ENCODE measurements around the gene UBE2O.
A peak's percentile ranks its signal among the peaks of the same experiment; 100 is the strongest.

UBE2O gene

GRCh38 chr17:76446449-76447231 lies 6.3 kb downstream of the UBE2O start:
- Histone ChIP-seq H3K36me3 (ENCODE audit: control insufficient read depth, low read length) (peaks cover 13% of the 10 kb centered on the region; the same call in 1 of the 2 replicates), H3F3A (ENCODE audit: control insufficient read depth, insufficient read depth) (peaks cover 11% of the 10 kb centered on the region; the same call in 1 of the 2 replicates), H3K9me2 (replicated peaks; ENCODE audit: control insufficient read depth, low read length) (no peaks in the 10 kb centered on the region), H3K4me1 (ENCODE audit: control insufficient read depth, low read length) (peaks cover 94% of the 10 kb centered on the region), H4K20me1 (ENCODE audit: control insufficient read depth, insufficient read depth, low read depth, low read length) (peaks cover 54% of the 10 kb centered on the region), H3K4me2 (ENCODE audit: low read length) (peak overlapping the region; percentile 67), H3K4me3 (ENCODE audit: low read length) (peak overlapping the region; percentile 23; the same call in 1 of the 2 replicates), H3K9me3 (ENCODE audit: control insufficient read depth, insufficient read depth, low read length) (no peaks in the 10 kb centered on the region), H3K27me3 (ENCODE audit: control insufficient read depth, low read length) (no peaks in the 10 kb centered on the region), H3K27ac (ENCODE audit: low read depth, low read length) (no peak overlapping the region), H3K79me2 (ENCODE audit: control insufficient read depth, low read length) (peaks cover 100% of the 10 kb centered on the region)
- TF ChIP-seq CTCF (IDR thresholded peaks at IDR 0.05; ENCODE audit: low read depth, low read length, poor library complexity, severe bottlenecking) (no peak), EZH2phosphoT487 (IDR thresholded peaks at IDR 0.05; ENCODE audit: borderline replicate concordance, low read length) (no peak)

- peaks cover 94% of the 10 kb centered on the region for H3K4me1 ChIP-seq (ENCODE audit: control insufficient read depth, low read length)
- H3K27me3 ChIP-seq (ENCODE audit: control insufficient read depth, low read length) = no peaks in the 10 kb centered on the region
- peak overlapping the region; percentile 52 for H3K4me3 ChIP-seq (ENCODE audit: low read length)
- peaks cover 9% of the 10 kb centered on the region; the same call in 1 of the 2 replicates for H3K36me3 ChIP-seq (ENCODE audit: control insufficient read depth, low read length)
- H4K20me1 ChIP-seq (ENCODE audit: control insufficient read depth, insufficient read depth, low read depth, low read length) = peaks cover 54% of the 10 kb centered on the region
- no peak for TF ChIP-seq EZH2phosphoT487 (IDR thresholded peaks at IDR 0.05; ENCODE audit: borderline replicate concordance, low read length)
- no peak for TF ChIP-seq CTCF (IDR thresholded peaks at IDR 0.05; ENCODE audit: low read depth, low read length, poor library complexity, severe bottlenecking)
- H3F3A ChIP-seq (ENCODE audit: control insufficient read depth, insufficient read depth) = peaks cover 9% of the 10 kb centered on the region; the same call in 1 of the 2 replicates
- H3K9me2 ChIP-seq (replicated peaks; ENCODE audit: control insufficient read depth, low read length) = no peaks in the 10 kb centered on the region
- H3K79me2 ChIP-seq (ENCODE audit: control insufficient read depth, low read length) = peaks cover 100% of the 10 kb centered on the region
- H3K4me2 ChIP-seq (ENCODE audit: low read length) = peak overlapping the region; percentile 67
- H3K9me3 ChIP-seq (ENCODE audit: control insufficient read depth, insufficient read depth, low read length) = no peaks in the 10 kb centered on the region
- H3K27ac ChIP-seq (ENCODE audit: low read depth, low read length) = peak overlapping the region; percentile 22; the same call in 1 of the 2 replicates
Observed at GRCh38 chr17:76445697-76446448, 7.1 kb downstream of the UBE2O start.

- no peaks in the 10 kb centered on the region for H3K9me2 ChIP-seq (replicated peaks; ENCODE audit: control insufficient read depth, low read length)
- H3K4me1 ChIP-seq (ENCODE audit: control insufficient read depth, low read length) = peaks cover 96% of the 10 kb centered on the region
- peak overlapping the region; percentile 67 for H3K4me2 ChIP-seq (ENCODE audit: low read length)
- H3K79me2 ChIP-seq (ENCODE audit: control insufficient read depth, low read length) = peaks cover 100% of the 10 kb centered on the region
- no peaks in the 10 kb centered on the region for H3K27me3 ChIP-seq (ENCODE audit: control insufficient read depth, low read length)
- peak overlapping the region; percentile 22 for H3K27ac ChIP-seq (ENCODE audit: low read depth, low read length)
- H3K4me3 ChIP-seq (ENCODE audit: low read length) = peak overlapping the region; percentile 52
- H3K36me3 ChIP-seq (ENCODE audit: control insufficient read depth, low read length) = peaks cover 9% of the 10 kb centered on the region; the same call in 1 of the 2 replicates
- peaks cover 9% of the 10 kb centered on the region; the same call in 1 of the 2 replicates for H3F3A ChIP-seq (ENCODE audit: control insufficient read depth, insufficient read depth)
- TF ChIP-seq EZH2phosphoT487 (IDR thresholded peaks at IDR 0.05; ENCODE audit: borderline replicate concordance, low read length) (no peak), CTCF (IDR thresholded peaks at IDR 0.05; ENCODE audit: low read depth, low read length, poor library complexity, severe bottlenecking) (no peak)
- no peaks in the 10 kb centered on the region for H3K9me3 ChIP-seq (ENCODE audit: control insufficient read depth, insufficient read depth, low read length)
- H4K20me1 ChIP-seq (ENCODE audit: control insufficient read depth, insufficient read depth, low read depth, low read length) = peaks cover 48% of the 10 kb centered on the region
Observed at GRCh38 chr17:76444518-76445311, 8.2 kb downstream of the UBE2O start.
